ENCODE data around the gene TIMM44. TPM values are rescaled to one million over a fixed set of nuclear protein-coding genes. Genes with fewer than 3 reads are reported as not detected.

TIMM44 gene
- total RNA-seq, 1 donor from 2014 or later: 97.6 TPM

- Mint-ChIP-seq H3K4me1 (peaks cover 10% of the 10 kb centered on the region), H3K4me3 (peak overlapping the region; percentile 34), H3K27me3 (ENCODE audit: low read depth) (peaks cover 56% of the 10 kb centered on the region), H3K27ac (ENCODE audit: unreplicated experiment) (no peak overlapping the region), H3K9me3 (no peaks in the 10 kb centered on the region), H3K36me3 (ENCODE audit: low read depth) (no peaks in the 10 kb centered on the region)
- DNase-seq (ENCODE audit: low read depth, low spot score): no peak
- no peak for TF ChIP-seq CTCF (conservative IDR thresholded peaks at IDR 0.05)
Observed at GRCh38 chr19:7914099-7914498, 29.4 kb downstream of the TIMM44 start.

- H3K27me3 Mint-ChIP-seq (ENCODE audit: low read depth): peaks cover 53% of the 10 kb centered on the region
- H3K4me3 Mint-ChIP-seq: peak overlapping the region; percentile 59
- no peak for TF ChIP-seq CTCF (conservative IDR thresholded peaks at IDR 0.05)
- no peak for DNase-seq (ENCODE audit: low read depth, low spot score)
- H3K27ac Mint-ChIP-seq (ENCODE audit: unreplicated experiment): no peak overlapping the region
- H3K4me1 Mint-ChIP-seq: peaks cover 10% of the 10 kb centered on the region
- no peaks in the 10 kb centered on the region for H3K36me3 Mint-ChIP-seq (ENCODE audit: low read depth)
- no peaks in the 10 kb centered on the region for H3K9me3 Mint-ChIP-seq
Observed at GRCh38 chr19:7913652-7914051, 29.8 kb downstream of the TIMM44 start.

GRCh38 chr19:7912697-7913564 is 30.5 kb downstream of the TIMM44 start:
- Mint-ChIP-seq H3K4me3 (peak overlapping the region; percentile 64), H3K27ac (ENCODE audit: unreplicated experiment) (no peak overlapping the region), H3K36me3 (ENCODE audit: low read depth) (no peaks in the 10 kb centered on the region), H3K27me3 (ENCODE audit: low read depth) (peaks cover 46% of the 10 kb centered on the region), H3K4me1 (peaks cover 10% of the 10 kb centered on the region), H3K9me3 (no peaks in the 10 kb centered on the region)
- no peak for TF ChIP-seq CTCF (conservative IDR thresholded peaks at IDR 0.05)
- DNase-seq (ENCODE audit: low read depth, low spot score): no peak

- H3K27me3 Mint-ChIP-seq (ENCODE audit: low read depth): peaks cover 41% of the 10 kb centered on the region
- no peaks in the 10 kb centered on the region for H3K9me3 Mint-ChIP-seq
- no peak for TF ChIP-seq CTCF (conservative IDR thresholded peaks at IDR 0.05)
- H3K36me3 Mint-ChIP-seq (ENCODE audit: low read depth): no peaks in the 10 kb centered on the region
- H3K27ac Mint-ChIP-seq (ENCODE audit: unreplicated experiment): no peak overlapping the region
- H3K4me1 Mint-ChIP-seq: peaks cover 10% of the 10 kb centered on the region
- H3K4me3 Mint-ChIP-seq: peak overlapping the region; percentile 51
- DNase-seq (ENCODE audit: low read depth, low spot score): no peak
Observed at GRCh38 chr19:7912144-7912696, 31.2 kb downstream of the TIMM44 start.

GRCh38 chr19:7911508-7912143 is 31.8 kb downstream of the TIMM44 start:
- Mint-ChIP-seq H3K9me3 (no peaks in the 10 kb centered on the region), H3K27ac (ENCODE audit: unreplicated experiment) (no peak overlapping the region), H3K36me3 (ENCODE audit: low read depth) (no peaks in the 10 kb centered on the region), H3K4me1 (peaks cover 6% of the 10 kb centered on the region), H3K27me3 (ENCODE audit: low read depth) (peaks cover 36% of the 10 kb centered on the region), H3K4me3 (peak overlapping the region; percentile 51)
- no peak for TF ChIP-seq CTCF (conservative IDR thresholded peaks at IDR 0.05)
- DNase-seq (ENCODE audit: low read depth, low spot score): no peak

All from neural crest cell (in vitro differentiated cells).